ENCODE measurements around the gene CLDN6.

GRCh38 chr16:3014971-3015370 is 3.0 kb downstream of the CLDN6 start:
- no peak for TF ChIP-seq CTCF (IDR thresholded peaks at IDR 0.05)
- TF ChIP-seq POLR2A (IDR thresholded peaks at IDR 0.05): no peak

Data from stomach (tissue), 4 donors.